Measurements from ENCODE around the gene RGL2.

Gene RGL2

GRCh38 chr6:33286946-33287914 is 11.5 kb downstream of the RGL2 start:
- TF ChIP-seq CTCF (IDR thresholded peaks at IDR 0.05) = no peak

- no peak for TF ChIP-seq CTCF (IDR thresholded peaks at IDR 0.05)
Measured at GRCh38 chr6:33280539-33280938, 18.2 kb downstream of the RGL2 start.

- peak; percentile 31 for TF ChIP-seq CTCF (IDR thresholded peaks at IDR 0.05)
Measured at GRCh38 chr6:33279971-33280511, 18.7 kb downstream of the RGL2 start.

- no peak for TF ChIP-seq CTCF (IDR thresholded peaks at IDR 0.05)
Measured at GRCh38 chr6:33279257-33279695, 19.5 kb downstream of the RGL2 start.

GRCh38 chr6:33278810-33279209 is 19.9 kb downstream of the RGL2 start:
- TF ChIP-seq CTCF (IDR thresholded peaks at IDR 0.05) = no peak

- TF ChIP-seq CTCF (IDR thresholded peaks at IDR 0.05) = no peak
Measured at GRCh38 chr6:33278392-33278741, 20.4 kb downstream of the RGL2 start.

- TF ChIP-seq CTCF (IDR thresholded peaks at IDR 0.05) = no peak
Measured at GRCh38 chr6:33277663-33278391, 20.9 kb downstream of the RGL2 start.
